Left kidney (tissue), 2 donors: ENCODE results near the gene SLC39A9. TPM values are rescaled to one million over a fixed set of nuclear protein-coding genes. Genes with fewer than 3 reads are reported as not detected.

Source experiments
- DNase-seq: peaks from one replicate; pipeline ENCODE4 v3.0.0-alpha.2; 2013
- polyA plus RNA-seq: library from polyadenylated mRNA; unstranded; fragments of 120-200 nt; gene quantifications from one replicate; pipeline ENCODE4 v1.2.1, GENCODE V29; 2013; ENCODE audit not compliant: insufficient read length

Gene SLC39A9
- polyA plus RNA-seq, 1 donor: 93.1 TPM

- no peak for DNase-seq
These were observed 101.6 kb downstream of the SLC39A9 start for GRCh38 chr14:69500096-69500495.

GRCh38 chr14:69500736-69501135, 102.2 kb downstream of the SLC39A9 start:
- DNase-seq: no peak

GRCh38 chr14:69501423-69501838, 102.9 kb downstream of the SLC39A9 start:
- DNase-seq: no peak

- no peak for DNase-seq
These were observed 106.3 kb downstream of the SLC39A9 start for GRCh38 chr14:69504775-69505174.

DNA sequence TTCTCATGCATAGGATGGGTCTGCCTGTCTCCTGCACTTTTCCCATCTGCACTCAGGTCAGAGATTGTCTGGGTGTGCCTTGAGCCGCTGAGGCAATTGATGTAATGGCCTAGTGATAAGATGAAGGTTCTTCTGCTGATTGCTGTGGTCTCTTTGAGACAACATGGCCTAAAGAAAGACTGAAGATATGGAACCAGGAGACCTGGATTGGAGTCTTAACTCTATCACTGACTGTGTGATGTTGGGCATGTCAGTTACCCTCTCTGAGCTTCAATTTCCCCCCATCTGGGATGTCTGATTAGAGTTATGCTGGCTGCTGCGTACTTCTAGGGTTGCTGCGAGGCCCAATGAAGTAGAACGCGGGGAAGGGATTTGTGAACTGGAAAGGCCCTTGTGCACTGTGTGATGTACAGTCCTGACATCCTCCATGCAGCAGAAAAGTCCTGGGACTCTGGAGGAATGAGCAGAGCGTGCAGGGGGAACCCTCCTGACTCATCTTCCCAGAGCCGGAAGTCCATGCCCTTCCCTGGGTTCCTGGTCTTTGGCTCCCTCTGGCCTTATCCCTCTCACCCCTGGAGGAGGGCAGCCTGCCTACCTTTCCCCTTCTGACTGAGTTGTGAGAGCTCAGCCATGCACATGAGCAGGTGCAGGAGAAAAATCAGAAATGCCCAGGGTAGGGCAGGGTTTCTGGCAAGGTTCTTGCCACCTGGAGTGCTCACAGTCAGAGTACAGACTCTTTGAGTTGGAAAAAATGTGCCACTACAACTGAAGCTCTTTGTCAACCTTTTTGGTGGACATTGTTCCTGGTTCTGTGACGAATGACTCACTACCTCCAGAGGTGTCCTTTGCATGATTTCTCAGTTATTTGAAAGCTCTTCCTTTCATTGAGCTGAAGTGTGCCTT, 107.1 kb downstream of the SLC39A9 start:
- no peak for DNase-seq

GRCh38 chr14:69506241-69506595, 107.7 kb downstream of the SLC39A9 start:
- no peak for DNase-seq

Other genes with a start within 250 kb of the SLC39A9 start
- gene DCAF5, start 245.6 kb upstream of the SLC39A9 start, polyA plus RNA-seq: 66.6 TPM
- gene EXD2, start 207.2 kb upstream of the SLC39A9 start, polyA plus RNA-seq: 35.6 TPM
- gene GALNT16, start 138.5 kb upstream of the SLC39A9 start, polyA plus RNA-seq: 2.7 TPM
- gene ERH, start 393 bp upstream of the SLC39A9 start, polyA plus RNA-seq: 350 TPM
- 5.4 TPM for gene PLEKHD1, start 86.0 kb downstream of the SLC39A9 start, polyA plus RNA-seq
- 0.05 TPM for gene CCDC177, start 176.2 kb downstream of the SLC39A9 start, polyA plus RNA-seq
- gene SUSD6, start 212.9 kb downstream of the SLC39A9 start, polyA plus RNA-seq: 22.8 TPM